PC-3 (cell line): Measurements from ENCODE around the gene RABAC1.

Experiments
- EZH2 ChIP-seq: fragments of 300-600 bp; sonication (generic); IDR thresholded peaks from one replicate; pipeline ENCODE4 v1.6.1; 2017; ENCODE audit warnings: antibody characterized with exemption, mild to moderate bottlenecking, low read length; ENCODE audit not compliant: unreplicated experiment
- TF ChIP-seq, protein P1 (sequence below): fragments of 300-600 bp; sonication (generic); conservative IDR thresholded peaks from 2 replicates; pipeline ENCODE4 v1.5.1; 2017; ENCODE audit warnings: antibody characterized with exemption, low read depth, mild to moderate bottlenecking, low read length

- TF ChIP-seq, protein P1, sequence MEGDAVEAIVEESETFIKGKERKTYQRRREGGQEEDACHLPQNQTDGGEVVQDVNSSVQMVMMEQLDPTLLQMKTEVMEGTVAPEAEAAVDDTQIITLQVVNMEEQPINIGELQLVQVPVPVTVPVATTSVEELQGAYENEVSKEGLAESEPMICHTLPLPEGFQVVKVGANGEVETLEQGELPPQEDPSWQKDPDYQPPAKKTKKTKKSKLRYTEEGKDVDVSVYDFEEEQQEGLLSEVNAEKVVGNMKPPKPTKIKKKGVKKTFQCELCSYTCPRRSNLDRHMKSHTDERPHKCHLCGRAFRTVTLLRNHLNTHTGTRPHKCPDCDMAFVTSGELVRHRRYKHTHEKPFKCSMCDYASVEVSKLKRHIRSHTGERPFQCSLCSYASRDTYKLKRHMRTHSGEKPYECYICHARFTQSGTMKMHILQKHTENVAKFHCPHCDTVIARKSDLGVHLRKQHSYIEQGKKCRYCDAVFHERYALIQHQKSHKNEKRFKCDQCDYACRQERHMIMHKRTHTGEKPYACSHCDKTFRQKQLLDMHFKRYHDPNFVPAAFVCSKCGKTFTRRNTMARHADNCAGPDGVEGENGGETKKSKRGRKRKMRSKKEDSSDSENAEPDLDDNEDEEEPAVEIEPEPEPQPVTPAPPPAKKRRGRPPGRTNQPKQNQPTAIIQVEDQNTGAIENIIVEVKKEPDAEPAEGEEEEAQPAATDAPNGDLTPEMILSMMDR = no peak
- no peak for TF ChIP-seq EZH2
Observed at GRCh38 chr19:41918095-41918494, 41.0 kb downstream of the RABAC1 start.
